Esophagus muscularis mucosa (tissue), 4 donors: Measurements from ENCODE around the gene LARP4B. TPM values are rescaled to one million over a fixed set of nuclear protein-coding genes. Genes with fewer than 3 reads are reported as not detected.

ENCODE experiments used
- DNase-seq: peaks from one replicate; pipeline ENCODE4 v3.0.0-alpha.2; 2017; ENCODE audit errors: extremely low spot score
- H3K27ac ChIP-seq, 4 donors: fragments of 200-600 bp; sonication (generic); replicated peaks in 1 of 4; 1 replicate in 3 of 4; 2 replicates in 1 of 4; pipeline ENCODE4 v1.5.1; 2016 to 2019; ENCODE audit warnings: mild to moderate bottlenecking in 1 of 4
- H3K27me3 ChIP-seq, 4 donors: fragments of 200-600 bp; sonication (generic); one replicate each; pipeline versions ENCODE4 v1.5.1 to v1.6.0; 2016 to 2019
- H3K36me3 ChIP-seq, 4 donors: fragments of 200-600 bp; sonication (generic); one replicate each; pipeline ENCODE4 v1.5.1; 2016 to 2019
- H3K4me1 ChIP-seq, 4 donors: fragments of 200-600 bp; sonication (generic); one replicate each; pipeline ENCODE4 v1.5.1; 2016 to 2019
- H3K4me3 ChIP-seq, 4 donors: fragments of 200-600 bp; sonication (generic); 1 replicate in 2 of 4; 2 replicates in 2 of 4; pipeline ENCODE4 v1.5.1; 2016 to 2019; ENCODE audit warnings: mild to moderate bottlenecking in 4 of 4, moderate library complexity in 1 of 4
- H3K9me3 ChIP-seq, 4 donors: fragments of 200-600 bp; sonication (generic); 1 replicate in 3 of 4; 2 replicates in 1 of 4; pipeline ENCODE4 v1.5.1; 2016 to 2019
- CTCF ChIP-seq, 3 experiments: fragments of 200-600 bp in 2 of 3; fragments of 450-650 bp in 1 of 3; sonication (generic) in 2 of 3; IDR thresholded peaks; one replicate each; pipeline ENCODE4 v1.5.1; 2017 to 2019; ENCODE audit warnings: antibody characterized with exemption in 3 of 3, mild to moderate bottlenecking in 2 of 3, moderate library complexity in 1 of 3
- EP300 ChIP-seq: sonication (generic); formaldehyde crosslinking; IDR thresholded peaks from one replicate; pipeline ENCODE4 v1.6.1; 2017; ENCODE audit warnings: antibody characterized with exemption
- POLR2A ChIP-seq: fragments of 450-650 bp; IDR thresholded peaks from one replicate; pipeline ENCODE4 v1.6.1; 2017; ENCODE audit warnings: antibody characterized with exemption, moderate library complexity, mild to moderate bottlenecking, low read depth
- POLR2AphosphoS5 ChIP-seq, 2 donors: sonication (generic); formaldehyde crosslinking; IDR thresholded peaks; one replicate each; pipeline ENCODE4 v1.6.1; 2017; ENCODE audit warnings: antibody characterized with exemption in 2 of 2
- WGBS: methylation state at CpG from one replicate; pipeline ENCODE4 v1.1.5; 2018; 5-methylcytosine and 5-hydroxymethylcytosine counted together
- intact Hi-C: fragments of 100-400 bp; cut with DNase I; formaldehyde crosslinking; loops from one replicate; pipeline ENCODE4 v1.15.1; 2023
- total RNA-seq, 4 donors: library from RNA; depleted of rRNA; stranded (reverse); fragments of >200 nt; gene quantifications; one replicate each; pipeline versions ENCODE4 v1.1.0 to v1.2.1, GENCODE V29; 2016

The LARP4B gene
- total RNA-seq, 4 donors from 2014 or later = 35.6 to 43.1 (median 38.2) TPM

GRCh38 chr10:817371-817770 is 114.1 kb downstream of the LARP4B start:
- H3K27ac ChIP-seq = no peak overlapping the region
- no peak for TF ChIP-seq CTCF (IDR thresholded peaks at IDR 0.05)
- no peak for TF ChIP-seq POLR2AphosphoS5 (IDR thresholded peaks at IDR 0.05)
- TF ChIP-seq POLR2A = no peak
- no peak for TF ChIP-seq EP300
- WGBS = 83% methylated on average over 6 of the region's 6 CpGs
- no peak overlapping the region for H3K4me3 ChIP-seq
- peaks cover 75 to 99% (median 85%) of the 10 kb centered on the region in 4 donors for H3K36me3 ChIP-seq
- intact Hi-C loops = no loop called here
- no peak for DNase-seq
- no peaks in the 10 kb centered on the region for H3K9me3 ChIP-seq
- H3K27me3 ChIP-seq = no peaks in the 10 kb centered on the region
- peaks cover 0 to 21% (median 3%) of the 10 kb centered on the region in 4 donors for H3K4me1 ChIP-seq

GRCh38 chr10:816958-817357 is 114.5 kb downstream of the LARP4B start:
- 84% methylated on average over 10 of the region's 10 CpGs for WGBS
- peaks cover 0 to 21% (median 3%) of the 10 kb centered on the region in 4 donors for H3K4me1 ChIP-seq
- H3K27me3 ChIP-seq = no peaks in the 10 kb centered on the region
- no peak overlapping the region for H3K27ac ChIP-seq
- no peak overlapping the region for H3K4me3 ChIP-seq
- peaks cover 77 to 99% (median 85%) of the 10 kb centered on the region in 4 donors for H3K36me3 ChIP-seq
- TF ChIP-seq POLR2A = no peak
- no peak for TF ChIP-seq CTCF (IDR thresholded peaks at IDR 0.05)
- no peak for TF ChIP-seq POLR2AphosphoS5 (IDR thresholded peaks at IDR 0.05)
- no peak for TF ChIP-seq EP300
- no peak for DNase-seq
- no peaks in the 10 kb centered on the region for H3K9me3 ChIP-seq
- intact Hi-C loops = no loop called here

- H3K27ac ChIP-seq = no peak overlapping the region
- WGBS = 89% methylated on average over 6 of the region's 6 CpGs
- DNase-seq = no peak
- H3K9me3 ChIP-seq = no peaks in the 10 kb centered on the region
- peaks cover 78 to 99% (median 86%) of the 10 kb centered on the region in 4 donors for H3K36me3 ChIP-seq
- no peaks in the 10 kb centered on the region for H3K27me3 ChIP-seq
- peaks cover 0 to 21% (median 3%) of the 10 kb centered on the region in 4 donors for H3K4me1 ChIP-seq
- intact Hi-C loops = no loop called here
- no peak overlapping the region for H3K4me3 ChIP-seq
- TF ChIP-seq POLR2AphosphoS5 (IDR thresholded peaks at IDR 0.05) (no peak), EP300 (no peak), POLR2A (no peak), CTCF (IDR thresholded peaks at IDR 0.05) (no peak)
Measured at GRCh38 chr10:816091-816477, 115.4 kb downstream of the LARP4B start.

GRCh38 chr10:815338-816090 is 116.0 kb downstream of the LARP4B start:
- intact Hi-C loops = no loop called here
- Histone ChIP-seq H3K27ac (no peak overlapping the region), H3K36me3 (peaks cover 75 to 99% (median 83%) of the 10 kb centered on the region in 4 donors), H3K4me3 (no peak overlapping the region), H3K9me3 (no peaks in the 10 kb centered on the region), H3K4me1 (peaks cover 0 to 21% (median 3%) of the 10 kb centered on the region in 4 donors), H3K27me3 (no peaks in the 10 kb centered on the region)
- no peak for TF ChIP-seq CTCF (IDR thresholded peaks at IDR 0.05)
- peak; percentile 12 for DNase-seq
- WGBS = 94% methylated on average over 19 of the region's 19 CpGs
